HG03571 (cell line): Measurements from ENCODE around the gene CEMIP2.
"Not testable (repeated sequence)": the region's sequence is repeated elsewhere in the genome, so short reads cannot be mapped to it uniquely, and the experiment has no call there.

ENCODE experiments used
- ATAC-seq: cut with Tn5 transposase; IDR thresholded peaks from one replicate; pipeline ENCODE4 v1.9.1; 2021; ENCODE audit not compliant: unreplicated experiment

Gene CEMIP2

GRCh38 chr9:71719088-71719487 is 49.2 kb downstream of the CEMIP2 start:
- no peak for ATAC-seq

- ATAC-seq = no peak
These were observed 52.0 kb downstream of the CEMIP2 start for GRCh38 chr9:71716138-71716909.

GRCh38 chr9:71710856-71711255 is 57.5 kb downstream of the CEMIP2 start:
- ATAC-seq = no peak

GRCh38 chr9:71710201-71710600 is 58.1 kb downstream of the CEMIP2 start:
- no peak for ATAC-seq

- no peak for ATAC-seq
These were observed 58.9 kb downstream of the CEMIP2 start for GRCh38 chr9:71709384-71709783.

- no peak for ATAC-seq
These were observed 62.1 kb downstream of the CEMIP2 start for GRCh38 chr9:71706176-71706575.

GRCh38 chr9:71704796-71705195 is 63.5 kb downstream of the CEMIP2 start:
- ATAC-seq = no peak

GRCh38 chr9:71703172-71703872 is 65.0 kb downstream of the CEMIP2 start:
- ATAC-seq = no peak

- no peak for ATAC-seq
These were observed 70.4 kb downstream of the CEMIP2 start for GRCh38 chr9:71697882-71698281.

GRCh38 chr9:71694332-71694731 is 74.0 kb downstream of the CEMIP2 start:
- ATAC-seq = no peak

- no peak for ATAC-seq
These were observed 74.7 kb downstream of the CEMIP2 start for GRCh38 chr9:71693607-71694006.

- no peak for ATAC-seq
These were observed 76.0 kb downstream of the CEMIP2 start for GRCh38 chr9:71692337-71692736.

GRCh38 chr9:71691576-71691975 is 76.7 kb downstream of the CEMIP2 start:
- ATAC-seq = not testable (repeated sequence)

GRCh38 chr9:71690689-71691435 is 77.5 kb downstream of the CEMIP2 start:
- ATAC-seq = no peak

GRCh38 chr9:71690063-71690688 is 78.1 kb downstream of the CEMIP2 start:
- ATAC-seq = no peak

- no peak for ATAC-seq
These were observed 80.6 kb downstream of the CEMIP2 start for GRCh38 chr9:71687676-71688075.

GRCh38 chr9:71685988-71686387 is 82.3 kb downstream of the CEMIP2 start:
- ATAC-seq = no peak

GRCh38 chr9:71685394-71685793 is 82.9 kb downstream of the CEMIP2 start:
- ATAC-seq = peak; percentile 41

- no peak for ATAC-seq
These were observed 83.7 kb downstream of the CEMIP2 start for GRCh38 chr9:71684566-71684965.

- no peak for ATAC-seq
These were observed 84.6 kb downstream of the CEMIP2 start for GRCh38 chr9:71683598-71684235.
